HG02970 (cell line): ENCODE results near the gene DTNB.

Experiments used
- ATAC-seq: cut with Tn5 transposase; IDR thresholded peaks from one replicate; pipeline ENCODE4 v1.9.1; 2021; ENCODE audit warnings: mild to moderate bottlenecking, moderate library complexity, moderate number of reproducible peaks; ENCODE audit not compliant: unreplicated experiment, low FRiP score

DTNB gene

DNA sequence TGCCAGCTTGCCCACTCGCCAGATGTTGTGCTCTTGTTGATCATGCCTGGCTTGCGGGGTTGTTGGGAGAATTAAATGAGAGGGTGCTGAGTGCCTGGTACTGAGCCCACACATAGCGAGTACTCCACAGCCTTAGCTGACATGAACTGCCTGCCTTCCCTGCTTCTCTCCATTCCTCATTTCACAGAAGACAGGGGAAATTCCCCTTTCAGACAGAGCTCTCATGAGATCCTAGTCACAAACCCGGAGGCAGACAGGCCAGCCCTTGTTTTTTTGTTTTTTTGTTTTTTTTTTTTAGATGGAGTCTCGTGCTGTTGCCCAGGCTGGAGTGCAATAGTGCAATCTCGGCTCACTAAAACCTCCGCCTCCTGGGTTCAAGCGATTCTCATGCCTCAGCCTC lies 314.5 kb downstream of the DTNB start:
- no peak for ATAC-seq

- ATAC-seq, result no peak
Measured at GRCh38 chr2:25358249-25358815, 315.0 kb downstream of the DTNB start.

DNA sequence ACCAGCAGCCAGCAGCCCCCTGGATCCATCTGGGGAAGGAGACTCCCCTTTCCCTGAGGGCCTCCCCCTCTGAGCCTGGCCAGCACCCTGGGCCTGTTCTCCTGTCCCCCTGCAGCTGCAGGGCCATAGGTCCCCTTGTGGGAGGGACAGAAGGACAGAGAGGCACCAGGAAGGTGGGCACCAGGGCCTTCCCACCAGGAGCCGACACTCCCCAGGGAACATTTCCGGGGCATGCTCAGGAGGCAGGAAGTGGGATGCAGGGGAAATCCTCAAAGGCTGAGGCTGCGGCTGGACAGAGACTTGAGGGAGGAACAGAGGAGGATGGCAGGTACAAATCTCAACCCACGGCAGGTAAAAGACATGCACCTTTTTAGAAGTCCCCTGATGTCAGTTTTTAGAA lies 317.3 kb downstream of the DTNB start:
- ATAC-seq, result no peak

DNA sequence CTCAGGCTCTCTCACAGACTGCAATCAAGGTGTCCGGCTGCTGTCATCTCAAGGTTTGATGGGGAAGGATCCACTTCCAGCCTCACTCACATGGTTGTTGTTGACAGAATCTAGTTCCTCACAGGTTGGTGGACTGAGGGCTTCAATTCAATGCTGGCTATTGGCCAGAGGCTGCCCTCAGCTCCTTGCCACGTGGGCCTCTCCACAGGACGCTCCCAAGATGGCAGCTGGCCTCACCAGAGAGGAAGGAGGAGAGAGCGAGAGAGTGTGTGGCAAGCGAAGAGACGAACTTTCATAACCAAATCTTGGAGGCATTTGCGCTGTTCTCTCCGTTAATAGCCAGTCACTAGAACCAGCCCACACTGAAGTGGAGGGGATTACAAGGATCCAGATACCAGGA lies 318.1 kb downstream of the DTNB start:
- no peak for ATAC-seq

DNA sequence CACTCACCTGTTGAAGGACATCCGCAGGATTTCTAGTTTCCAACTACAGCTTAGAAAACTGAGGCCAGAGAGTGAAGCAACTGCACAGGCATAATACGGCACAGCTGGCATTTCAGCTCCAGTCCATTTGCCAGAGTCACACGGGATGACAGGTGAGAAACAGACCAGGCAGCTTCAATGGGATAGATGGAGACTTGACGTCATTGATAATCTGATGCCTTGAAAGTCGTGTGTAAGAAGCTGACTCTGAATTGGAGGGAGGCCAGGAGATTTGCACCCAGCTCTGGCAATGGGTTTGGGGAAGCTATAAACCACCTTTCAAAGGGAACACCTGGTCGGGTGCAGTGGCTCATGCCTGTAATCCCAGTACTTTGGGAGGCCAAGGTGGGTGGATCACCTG lies 319.3 kb downstream of the DTNB start:
- no peak for ATAC-seq

GRCh38 chr2:25349397-25349796 lies 324.0 kb downstream of the DTNB start:
- no peak for ATAC-seq

GRCh38 chr2:25347846-25348245 lies 325.5 kb downstream of the DTNB start:
- no peak for ATAC-seq

DNA sequence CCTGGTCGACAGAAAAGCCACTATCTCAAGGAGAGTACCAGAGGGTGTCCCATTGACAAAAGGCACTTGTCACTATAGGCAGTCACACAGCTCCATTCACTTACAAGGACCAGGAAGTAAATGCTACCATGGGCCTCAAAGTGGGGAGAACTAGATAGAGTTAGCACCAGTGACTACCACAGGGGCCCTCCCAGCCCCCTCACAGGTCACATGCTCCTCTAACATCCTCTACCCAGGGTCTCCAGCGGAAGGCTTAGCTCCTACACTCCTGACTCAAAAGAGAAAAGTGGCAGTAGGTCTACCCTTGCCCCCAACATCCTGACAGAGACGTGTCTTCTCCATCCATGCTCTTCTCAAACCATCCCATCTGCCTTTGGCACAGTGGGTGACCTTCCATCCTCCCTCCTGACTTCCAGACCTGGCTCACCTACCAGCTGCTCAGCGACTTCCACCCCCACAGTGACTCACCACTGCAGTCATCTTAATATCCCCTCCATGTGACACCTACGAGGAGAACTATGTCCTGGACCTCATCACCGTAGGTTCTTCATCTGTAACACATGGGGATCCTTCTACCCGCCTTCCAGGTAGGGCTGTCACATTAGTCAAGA lies 326.1 kb downstream of the DTNB start:
- ATAC-seq, result no peak

DNA sequence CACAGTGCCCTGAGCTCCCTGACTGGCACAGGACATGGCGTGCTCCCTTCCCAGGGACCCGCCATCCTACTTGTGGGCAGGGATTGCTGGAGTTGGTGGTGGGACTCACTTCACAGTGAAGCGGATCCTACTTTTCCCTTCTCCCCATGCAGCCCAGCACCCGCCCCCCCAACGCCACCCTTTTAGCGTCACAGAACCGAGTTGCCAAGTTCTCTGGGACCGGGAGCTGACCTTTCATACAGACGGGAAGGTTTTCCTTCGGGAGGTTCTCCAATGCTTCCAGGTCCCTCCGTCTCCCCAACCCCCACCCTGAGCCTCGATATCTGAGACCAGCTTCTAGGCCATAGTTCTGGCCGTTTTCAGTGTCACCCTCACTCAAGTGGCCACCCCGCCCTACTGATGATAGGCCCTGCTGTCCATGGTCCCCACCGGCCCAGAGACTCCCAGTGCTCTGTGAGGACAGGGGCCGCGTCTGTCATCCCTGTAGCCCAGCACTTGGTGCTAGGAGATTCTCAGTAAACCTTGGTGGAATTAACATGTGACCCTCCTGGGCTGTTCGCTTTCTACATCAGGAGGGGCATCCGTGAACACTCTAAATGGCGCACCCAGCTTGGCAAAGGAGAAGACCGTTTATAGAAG lies 330.1 kb downstream of the DTNB start:
- no peak for ATAC-seq

DNA sequence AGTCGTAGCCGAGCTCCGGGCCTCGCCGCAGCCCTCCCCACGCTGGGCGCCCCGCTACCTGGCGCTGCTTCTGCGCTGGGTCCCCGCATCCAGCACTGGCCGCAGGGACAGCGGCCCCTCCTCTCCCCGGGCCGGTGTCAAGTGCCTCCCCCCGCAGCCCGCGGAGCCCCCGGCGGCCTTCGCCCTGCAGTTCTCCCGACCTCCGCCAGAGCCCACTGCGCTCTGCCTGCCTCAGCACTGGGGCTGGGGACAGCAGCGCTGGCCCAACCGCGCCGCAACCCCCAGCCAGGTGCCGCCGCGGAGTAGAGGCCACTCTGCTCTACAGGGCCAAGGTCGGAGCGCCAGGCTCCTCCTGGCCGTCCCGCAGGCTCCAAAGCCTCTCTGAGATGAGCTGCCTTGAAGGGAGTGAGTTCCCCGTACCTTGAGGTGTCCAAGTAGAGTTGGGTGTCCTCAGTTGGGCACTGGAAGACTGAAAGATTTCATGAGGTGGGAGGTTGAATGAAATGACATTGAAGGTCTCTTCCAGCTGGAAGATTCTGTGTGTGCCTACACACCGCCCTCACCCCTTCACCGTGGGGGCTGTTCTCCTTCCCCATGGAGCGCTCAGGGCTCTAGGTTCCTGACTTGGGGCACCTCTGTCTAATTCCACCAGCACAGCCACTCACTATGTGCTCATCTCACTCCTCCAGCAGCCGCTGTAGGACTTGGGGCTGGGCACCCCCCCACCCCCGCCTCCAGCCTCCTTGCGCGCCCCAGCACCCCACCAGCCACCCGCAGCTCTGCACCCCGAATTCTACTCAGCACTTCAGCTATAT lies 330.8 kb downstream of the DTNB start:
- ATAC-seq, result peak; percentile 73

DNA sequence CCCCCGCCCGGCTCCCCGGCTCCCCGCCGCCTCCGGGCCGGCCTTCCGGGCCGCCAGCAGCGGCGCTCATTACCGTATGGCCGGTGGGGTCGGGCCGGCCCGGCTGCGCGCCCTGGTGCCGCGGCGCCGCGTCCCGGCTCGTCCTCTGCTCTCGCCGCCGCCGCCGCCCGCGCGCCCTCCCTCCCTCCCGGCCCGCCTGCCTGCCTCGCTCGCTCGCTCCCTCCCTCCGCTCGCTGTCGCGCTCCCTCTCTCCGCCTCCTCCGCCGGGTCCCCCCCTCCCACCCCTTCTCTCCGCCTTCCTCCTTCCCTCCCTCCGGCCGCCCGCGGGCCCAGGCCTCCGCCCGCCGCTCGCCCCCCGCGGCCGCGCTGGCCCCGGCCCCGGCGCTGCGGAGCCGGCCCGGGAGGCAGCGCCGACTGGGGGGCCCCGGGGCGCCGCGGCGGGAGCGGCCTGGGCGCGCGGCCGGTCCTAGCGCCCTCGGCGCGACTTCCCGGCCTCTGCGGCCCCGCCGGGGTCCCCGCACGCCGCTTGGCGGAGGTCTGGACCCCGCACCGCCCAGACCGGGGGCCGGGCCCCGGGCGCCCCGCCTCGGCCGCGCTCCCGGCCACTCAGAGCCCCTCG lies 331.5 kb downstream of the DTNB start, which contains the start of gene DNMT3A:
Gene DNMT3A (minus strand): TSS at position 173 of the 619 bp plus-strand sequence. CDS start 27,941 bp downstream, outside the sequence.
- ATAC-seq, result peak; percentile 6

DNA sequence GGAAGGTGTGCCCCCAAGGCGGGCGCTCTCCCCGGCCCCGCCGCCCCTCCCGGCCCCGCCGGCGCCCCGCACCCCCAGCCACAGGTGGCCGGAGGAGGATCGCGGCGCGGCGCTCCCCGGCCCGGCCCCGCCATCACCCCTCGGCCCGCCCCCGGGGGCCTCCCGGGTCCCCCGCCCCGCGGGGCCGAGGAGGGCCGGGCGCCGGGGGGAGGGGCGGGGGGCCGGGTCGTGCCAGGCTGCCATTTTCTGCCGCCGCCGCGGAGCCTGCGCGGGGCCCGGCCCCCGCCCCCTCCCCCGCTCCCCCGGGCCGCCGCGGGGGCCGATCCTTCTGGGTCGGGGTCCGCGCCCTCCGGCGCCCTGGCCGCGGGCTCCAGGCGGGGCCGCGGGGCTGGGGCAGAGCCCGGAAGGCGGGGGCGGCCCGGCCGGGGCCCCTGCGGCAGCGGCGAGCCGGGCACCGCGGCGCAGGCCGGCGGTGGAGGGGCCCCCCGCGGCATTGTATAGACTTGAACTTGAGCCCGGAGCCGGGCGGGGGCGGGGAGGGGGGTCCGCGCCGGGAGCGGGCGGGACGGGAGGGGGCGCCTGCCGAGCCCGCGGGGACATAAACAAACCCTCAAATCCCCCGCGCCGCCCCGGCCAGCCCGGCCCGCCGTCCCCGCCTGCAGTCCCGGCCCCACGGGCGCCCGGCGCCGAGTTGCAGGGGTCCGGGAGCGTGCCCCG lies 332.2 kb downstream of the DTNB start:
- peak; percentile 32 for ATAC-seq

- no peak for ATAC-seq
Measured at GRCh38 chr2:25340181-25340921, 333.0 kb downstream of the DTNB start.

DNA sequence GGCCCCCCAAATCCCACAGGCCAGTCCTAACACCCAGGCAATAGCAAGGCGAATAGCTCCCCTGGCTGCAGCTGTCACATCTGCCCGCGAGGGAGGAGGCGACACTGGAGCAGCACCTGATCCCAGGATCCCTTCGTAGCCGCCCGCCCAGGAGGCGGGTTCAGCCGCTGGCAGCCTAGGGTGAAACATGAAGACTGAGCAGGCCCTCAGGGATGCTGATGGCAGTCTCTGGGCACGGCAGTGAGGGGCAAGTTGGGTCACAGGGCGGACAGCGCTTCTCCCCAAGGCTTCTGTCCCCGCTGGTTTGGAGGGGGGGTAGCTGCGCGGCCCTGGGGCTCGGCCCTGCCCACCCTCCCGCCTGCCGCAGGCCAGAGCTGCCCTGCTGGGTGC lies 333.6 kb downstream of the DTNB start:
- no peak for ATAC-seq

DNA sequence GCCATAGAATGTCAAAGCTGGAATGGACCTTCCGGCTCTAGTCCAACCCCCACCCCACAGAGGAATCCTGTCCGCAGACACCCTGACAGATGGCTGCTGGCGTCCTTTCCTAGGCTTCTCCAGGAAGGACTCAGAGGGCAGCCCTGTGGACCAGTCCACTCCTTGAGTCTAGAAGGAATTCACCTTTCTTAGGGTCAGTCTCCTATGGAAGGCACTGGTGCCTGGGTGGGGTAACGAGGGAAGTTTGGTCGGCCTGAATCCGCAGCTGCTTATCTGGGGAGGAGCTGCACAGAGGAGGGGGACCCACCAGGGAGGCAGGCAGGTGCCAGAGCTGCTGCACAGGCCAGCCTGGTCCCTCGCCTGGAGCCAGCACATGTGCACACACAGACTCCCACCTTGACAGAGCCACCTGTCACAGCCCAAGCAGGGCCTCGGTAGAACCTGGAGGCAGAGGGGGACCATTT lies 334.1 kb downstream of the DTNB start:
- ATAC-seq, result no peak

GRCh38 chr2:25338401-25338800 lies 335.0 kb downstream of the DTNB start:
- ATAC-seq, result no peak

DNA sequence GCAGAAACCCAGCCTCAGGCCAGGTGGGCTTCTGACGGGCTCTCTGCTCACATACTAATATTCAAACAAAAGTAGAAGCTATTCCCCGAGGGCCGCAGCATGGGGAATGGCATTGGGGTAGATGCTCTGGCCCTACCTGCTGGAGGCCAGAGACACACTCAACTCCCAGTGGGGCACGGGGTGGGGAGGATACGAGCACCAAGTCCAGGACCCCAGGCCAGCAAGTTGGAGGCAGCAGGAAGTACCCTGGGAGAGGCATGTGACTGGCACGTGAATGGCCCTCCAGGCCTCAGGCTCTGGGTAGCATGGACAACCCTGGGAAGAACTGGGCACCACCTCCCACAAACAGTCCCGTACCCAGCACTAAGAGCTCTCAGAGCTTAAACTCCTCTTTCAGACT lies 335.5 kb downstream of the DTNB start:
- no peak for ATAC-seq

DNA sequence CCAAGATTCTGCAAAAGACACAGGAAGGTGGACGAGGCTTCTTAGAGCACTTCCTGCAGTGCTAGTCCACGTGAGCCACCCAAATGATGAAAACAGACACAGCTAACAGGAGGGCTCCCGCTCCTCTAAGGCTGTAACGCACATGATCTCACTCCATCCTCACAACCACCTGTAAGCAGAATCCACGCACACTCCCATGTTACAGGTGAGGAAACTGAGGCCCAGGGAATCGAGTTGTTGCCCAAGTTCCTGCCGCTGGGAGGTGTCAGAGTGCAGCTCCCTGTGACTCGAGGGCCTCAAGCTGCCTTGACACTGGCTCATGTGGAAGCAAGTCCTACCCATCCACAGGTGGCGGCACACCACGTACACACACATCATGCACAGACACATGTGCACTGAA lies 336.1 kb downstream of the DTNB start:
- ATAC-seq, result no peak

- ATAC-seq, result no peak
Measured at GRCh38 chr2:25336383-25336841, 337.0 kb downstream of the DTNB start.
